Measurements from ENCODE around the gene NEMP1. TPM values are rescaled to one million over a fixed set of nuclear protein-coding genes. Genes with fewer than 3 reads are reported as not detected.

The NEMP1 gene
- total RNA-seq, 2 experiments from 2014 or later: 60.5 to 66.1 TPM

GRCh38 chr12:57116580-57117281 lies 38.1 kb upstream of the NEMP1 start:
- H3K9me3 Mint-ChIP-seq (ENCODE audit: low read depth): no peaks in the 10 kb centered on the region
- H3K27ac Mint-ChIP-seq: no peak overlapping the region
- CTCF ChIA-PET: interaction anchor here (0.8 to 3.6 kb wide), 4 partner anchors 8 to 66 kb away, joined by 3 to 20 read pairs (median 6); no protein-coding TSS in a partner anchor
- H3K4me3 Mint-ChIP-seq: no peak overlapping the region
- no peaks in the 10 kb centered on the region for H3K36me3 Mint-ChIP-seq
- H3K27me3 Mint-ChIP-seq: peaks cover 7% of the 10 kb centered on the region
- ATAC-seq: no peak
- no peak for DNase-seq
- peaks cover 18% of the 10 kb centered on the region for H3K4me1 Mint-ChIP-seq

- Mint-ChIP-seq H3K36me3 (peaks cover 4% of the 10 kb centered on the region), H3K4me3 (peak overlapping the region; percentile 95), H3K27me3 (peaks cover 7% of the 10 kb centered on the region), H3K27ac (peak overlapping the region; percentile 96), H3K4me1 (peaks cover 29% of the 10 kb centered on the region), H3K9me3 (ENCODE audit: low read depth) (no peaks in the 10 kb centered on the region)
- CTCF ChIA-PET: interaction anchor here (0.8 to 9.6 kb wide), 37 partner anchors 8 to 539 kb away, joined by 3 to 263 read pairs (median 8); partner anchors contain the start of genes LRP1, MYO1A, NAB2 and NEMP1
- ATAC-seq (no peak), DNase-seq (no peak)
Observed at GRCh38 chr12:57112492-57113294, 34.1 kb upstream of the NEMP1 start.

GRCh38 chr12:57111031-57111734 lies 32.6 kb upstream of the NEMP1 start, which contains the start of gene STAT6:
STAT6 (minus strand) TSS chr12:57111362; CDS start chr12:57108278, 3,084 bp downstream.
- Mint-ChIP-seq H3K4me1 (peaks cover 29% of the 10 kb centered on the region), H3K9me3 (ENCODE audit: low read depth) (no peaks in the 10 kb centered on the region), H3K4me3 (peak within 1 kb of the TSS; percentile 95), H3K27ac (peak within 1 kb of the TSS; percentile 96), H3K36me3 (peaks cover 6% of the 10 kb centered on the region), H3K27me3 (no peaks in the 10 kb centered on the region)
- ATAC-seq (peak; percentile 76), DNase-seq (peak; percentile 95)
- CTCF ChIA-PET: interaction anchor here (1.0 to 9.6 kb wide), 34 partner anchors 8 to 538 kb away, joined by 3 to 263 read pairs (median 10); partner anchors contain the start of genes LRP1, MYO1A, NAB2 and NEMP1

- Mint-ChIP-seq H3K4me1 (peaks cover 29% of the 10 kb centered on the region), H3K4me3 (peak overlapping the region; percentile 95), H3K9me3 (ENCODE audit: low read depth) (no peaks in the 10 kb centered on the region), H3K27ac (peak overlapping the region; percentile 96), H3K27me3 (no peaks in the 10 kb centered on the region), H3K36me3 (peaks cover 6% of the 10 kb centered on the region)
- DNase-seq (peak; percentile 87), ATAC-seq (peak; percentile 40)
- CTCF ChIA-PET: interaction anchor here (1.1 to 9.6 kb wide), 22 partner anchors 11 to 133 kb away, joined by 3 to 263 read pairs (median 18); partner anchors contain the start of genes LRP1, MYO1A, NAB2 and NEMP1
Observed at GRCh38 chr12:57110104-57111030, 31.8 kb upstream of the NEMP1 start.

- Mint-ChIP-seq H3K4me1 (peaks cover 34% of the 10 kb centered on the region), H3K27ac (peak overlapping the region; percentile 96), H3K36me3 (peaks cover 11% of the 10 kb centered on the region), H3K27me3 (no peaks in the 10 kb centered on the region), H3K9me3 (ENCODE audit: low read depth) (no peaks in the 10 kb centered on the region), H3K4me3 (peak overlapping the region; percentile 95)
- ATAC-seq (no peak), DNase-seq (no peak)
- CTCF ChIA-PET: interaction anchor here (1.1 to 9.6 kb wide), 9 partner anchors 15 to 129 kb away, joined by 3 to 263 read pairs (median 34); partner anchors contain the start of genes LRP1, NAB2 and NEMP1
Observed at GRCh38 chr12:57109207-57110103, 30.9 kb upstream of the NEMP1 start.

GRCh38 chr12:57107456-57108155 lies 29.0 kb upstream of the NEMP1 start:
- CTCF ChIA-PET: interaction anchor here (0.9 to 9.6 kb wide), 5 partner anchors 14 to 75 kb away, joined by 3 to 202 read pairs (median 7); partner anchors contain the start of genes NAB2 and NEMP1
- ATAC-seq: no peak
- Mint-ChIP-seq H3K27me3 (no peaks in the 10 kb centered on the region), H3K4me1 (peaks cover 35% of the 10 kb centered on the region), H3K36me3 (peaks cover 11% of the 10 kb centered on the region), H3K9me3 (ENCODE audit: low read depth) (no peaks in the 10 kb centered on the region), H3K4me3 (no peak overlapping the region), H3K27ac (no peak overlapping the region)
- DNase-seq: no peak

- no peak overlapping the region for H3K27ac Mint-ChIP-seq
- H3K27me3 Mint-ChIP-seq: no peaks in the 10 kb centered on the region
- no peaks in the 10 kb centered on the region for H3K9me3 Mint-ChIP-seq (ENCODE audit: low read depth)
- CTCF ChIA-PET: interaction anchor here (0.7 to 9.6 kb wide), 5 partner anchors 12 to 105 kb away, joined by 3 to 202 read pairs (median 7); partner anchors contain the start of genes NAB2 and NEMP1
- DNase-seq (no peak), ATAC-seq (no peak)
- peaks cover 11% of the 10 kb centered on the region for H3K36me3 Mint-ChIP-seq
- H3K4me3 Mint-ChIP-seq: no peak overlapping the region
- H3K4me1 Mint-ChIP-seq: peaks cover 34% of the 10 kb centered on the region
Observed at GRCh38 chr12:57106021-57106708, 27.6 kb upstream of the NEMP1 start.

- peak overlapping the region; percentile 22 for H3K27ac Mint-ChIP-seq
- ATAC-seq (no peak), DNase-seq (no peak)
- CTCF ChIA-PET: interaction anchor here (1.8 to 9.6 kb wide), 3 partner anchors 11 to 36 kb away, joined by 6 to 202 read pairs (median 7); partner anchors contain the start of gene NAB2
- no peak overlapping the region for H3K4me3 Mint-ChIP-seq
- H3K27me3 Mint-ChIP-seq: no peaks in the 10 kb centered on the region
- peaks cover 36% of the 10 kb centered on the region for H3K4me1 Mint-ChIP-seq
- no peaks in the 10 kb centered on the region for H3K9me3 Mint-ChIP-seq (ENCODE audit: low read depth)
- peaks cover 9% of the 10 kb centered on the region for H3K36me3 Mint-ChIP-seq
Observed at GRCh38 chr12:57105011-57105753, 26.6 kb upstream of the NEMP1 start.

GRCh38 chr12:57104292-57104910 lies 25.8 kb upstream of the NEMP1 start:
- Mint-ChIP-seq H3K36me3 (peaks cover 10% of the 10 kb centered on the region), H3K4me3 (no peak overlapping the region), H3K27me3 (no peaks in the 10 kb centered on the region), H3K27ac (peak overlapping the region; percentile 22), H3K4me1 (peaks cover 29% of the 10 kb centered on the region), H3K9me3 (ENCODE audit: low read depth) (no peaks in the 10 kb centered on the region)
- ATAC-seq (no peak), DNase-seq (no peak)
- CTCF ChIA-PET: interaction anchor here (0.9 to 9.6 kb wide), 3 partner anchors 10 to 35 kb away, joined by 3 to 202 read pairs (median 6); partner anchors contain the start of gene NAB2

Measured in activated CD8-positive, alpha-beta memory T cell treated with anti-CD3 and anti-CD28 coated beads, Interleukin-2, amount 10 ng/mL, durations not matched to agents 7 days and 5 days (primary cell).